BJ (cell line): ENCODE measurements around the gene FOXRED2. TPM values are rescaled to one million over a fixed set of nuclear protein-coding genes. Genes with fewer than 3 reads are reported as not detected.
"Not testable (repeated sequence)": the region's sequence is repeated elsewhere in the genome, so short reads cannot be mapped to it uniquely, and the experiment has no call there.

Experiments
- CTCF ChIA-PET: fragments of 350-600 bp; formaldehyde crosslinking; extraction: SDS; loops from one replicate; lab custom pipeline; 2021; ENCODE audit warnings: antibody characterized with exemption, inconsistent platforms; lab: Yijun Ruan, JAX
- POLR2A ChIA-PET: fragments of 300-600 bp; sonication (Branson Sonifier 250); formaldehyde crosslinking; extraction: SDS; loops from one replicate; lab custom pipeline; 2021; ENCODE audit warnings: antibody characterized with exemption; lab: Charles Lee
- DNase-seq: peaks from one replicate; pipeline ENCODE4 v3.0.0-alpha.2; 2011; ENCODE audit warnings: low read depth
- H3K27me3 ChIP-seq: 2 replicates; pipeline ENCODE4 v1.6.0; 2011; ENCODE audit warnings: low read length; ENCODE audit not compliant: control insufficient read depth, insufficient read depth
- H3K36me3 ChIP-seq: 2 replicates; pipeline ENCODE4 v1.5.1; 2011; ENCODE audit warnings: low read length; ENCODE audit not compliant: control insufficient read depth, insufficient read depth
- H3K4me3 ChIP-seq: 2 replicates; pipeline ENCODE4 v1.5.1; 2011; ENCODE audit warnings: low read depth, mild to moderate bottlenecking, control low read depth, low read length
- polyA plus RNA-seq: library from polyadenylated mRNA; depleted of rRNA; stranded (reverse); fragments of >200 nt; gene quantifications from 2 replicates; pipeline ENCODE4 v1.2.3, GENCODE V29; 2011
- TF ChIP-seq, protein P1 (sequence below): IDR thresholded peaks from 2 replicates; pipeline ENCODE4 v1.5.1; 2011; ENCODE audit warnings: low read depth, mild to moderate bottlenecking, control low read depth, inconsistent platforms, low read length, moderate library complexity; ENCODE audit not compliant: insufficient read depth

FOXRED2 gene
- polyA plus RNA-seq, 1 experiment: 3.2 TPM

DNA sequence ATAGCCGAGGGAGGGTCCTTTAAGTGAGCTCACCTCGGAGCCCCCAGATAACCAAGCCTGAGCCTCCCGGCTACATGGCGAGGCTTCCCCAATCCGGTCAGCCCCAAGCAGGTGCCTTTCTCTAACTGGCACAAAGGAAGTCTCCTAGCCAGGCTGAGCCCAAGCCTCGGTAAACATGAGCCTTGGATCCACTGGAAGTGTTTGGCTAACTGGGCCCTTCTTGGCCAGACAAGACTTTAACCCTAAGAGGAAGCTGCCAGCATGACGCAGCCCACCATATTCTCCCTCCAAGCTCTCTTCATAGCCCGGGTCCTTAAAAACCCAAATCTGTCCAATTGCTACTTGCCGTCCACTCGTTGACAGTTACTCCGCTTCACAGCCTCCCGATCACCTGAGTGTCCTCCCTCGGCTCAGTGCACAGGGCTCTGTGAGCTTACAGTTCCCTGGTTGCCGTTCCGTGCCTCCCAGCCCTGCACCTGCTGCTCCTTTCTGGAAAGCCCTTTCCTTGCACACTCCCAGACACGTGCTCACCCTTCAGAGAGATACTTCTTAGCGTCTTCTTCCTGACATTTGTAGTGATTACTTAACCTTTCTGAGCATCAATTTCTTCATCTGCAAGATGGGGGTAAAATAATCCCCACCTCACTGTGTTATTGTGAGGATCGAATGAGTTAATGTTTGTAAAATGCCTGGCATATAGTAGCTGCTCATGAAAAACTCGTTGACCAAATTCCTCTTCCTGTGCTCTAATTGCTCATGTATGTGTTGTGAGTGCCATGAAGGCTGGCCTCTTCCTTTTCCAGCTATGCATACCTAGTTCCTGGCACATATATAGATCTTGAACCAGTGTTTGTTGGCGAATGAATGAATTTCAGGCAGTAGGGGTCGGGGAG, 51.0 kb downstream of the FOXRED2 start:
- no peak for DNase-seq
- Histone ChIP-seq H3K36me3 (no peaks in the 10 kb centered on the region), H3K27me3 (no peaks in the 10 kb centered on the region), H3K4me3 (no peak overlapping the region)
- TF ChIP-seq, protein P1, sequence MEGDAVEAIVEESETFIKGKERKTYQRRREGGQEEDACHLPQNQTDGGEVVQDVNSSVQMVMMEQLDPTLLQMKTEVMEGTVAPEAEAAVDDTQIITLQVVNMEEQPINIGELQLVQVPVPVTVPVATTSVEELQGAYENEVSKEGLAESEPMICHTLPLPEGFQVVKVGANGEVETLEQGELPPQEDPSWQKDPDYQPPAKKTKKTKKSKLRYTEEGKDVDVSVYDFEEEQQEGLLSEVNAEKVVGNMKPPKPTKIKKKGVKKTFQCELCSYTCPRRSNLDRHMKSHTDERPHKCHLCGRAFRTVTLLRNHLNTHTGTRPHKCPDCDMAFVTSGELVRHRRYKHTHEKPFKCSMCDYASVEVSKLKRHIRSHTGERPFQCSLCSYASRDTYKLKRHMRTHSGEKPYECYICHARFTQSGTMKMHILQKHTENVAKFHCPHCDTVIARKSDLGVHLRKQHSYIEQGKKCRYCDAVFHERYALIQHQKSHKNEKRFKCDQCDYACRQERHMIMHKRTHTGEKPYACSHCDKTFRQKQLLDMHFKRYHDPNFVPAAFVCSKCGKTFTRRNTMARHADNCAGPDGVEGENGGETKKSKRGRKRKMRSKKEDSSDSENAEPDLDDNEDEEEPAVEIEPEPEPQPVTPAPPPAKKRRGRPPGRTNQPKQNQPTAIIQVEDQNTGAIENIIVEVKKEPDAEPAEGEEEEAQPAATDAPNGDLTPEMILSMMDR: no peak
- POLR2A ChIA-PET: no interaction called here
- CTCF ChIA-PET: interaction anchor here (2.2 to 3.4 kb wide), 2 partner anchors 11 to 15 kb away, joined by 6 to 10 read pairs; no protein-coding TSS in a partner anchor

DNA sequence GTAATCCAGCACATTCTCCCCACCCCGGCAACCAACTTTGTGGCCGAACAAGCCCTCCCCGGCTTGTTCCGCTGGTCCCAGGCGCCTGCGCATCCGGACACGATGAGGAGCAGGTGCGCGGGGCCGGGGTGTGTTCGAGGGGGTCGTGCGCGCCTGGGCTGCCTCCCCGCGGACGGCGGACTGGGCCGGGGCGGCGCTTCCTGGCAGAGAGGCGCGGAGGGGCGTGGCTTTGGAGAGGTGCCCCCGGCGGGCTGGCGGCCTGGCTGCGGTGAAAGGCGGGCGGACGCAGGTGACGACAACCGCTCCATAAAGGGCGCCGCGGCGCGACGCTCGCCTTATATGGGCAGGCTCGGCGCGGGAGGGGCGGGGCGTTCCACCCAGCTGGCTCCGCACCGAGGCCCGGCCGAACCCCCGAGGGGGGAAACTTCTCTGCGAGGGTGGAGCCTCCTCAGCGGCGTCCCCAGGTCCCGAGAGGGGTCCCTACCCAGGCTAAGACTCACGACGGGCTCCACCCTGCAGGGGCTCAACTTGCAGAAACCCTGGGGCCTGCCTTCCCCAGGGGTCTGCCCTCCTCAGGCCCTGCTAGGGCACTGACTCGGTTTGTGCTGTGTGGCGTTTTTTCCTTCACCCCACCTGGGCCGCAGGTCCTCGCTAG, 51.8 kb downstream of the FOXRED2 start:
- CTCF ChIA-PET: interaction anchor here (1.3 to 3.4 kb wide), 3 partner anchors 12 to 16 kb away, joined by 3 to 10 read pairs (median 6); no protein-coding TSS in a partner anchor
- TF ChIP-seq, protein P1: no peak
- Histone ChIP-seq H3K4me3 (peak overlapping the region; percentile 48), H3K36me3 (no peaks in the 10 kb centered on the region), H3K27me3 (no peaks in the 10 kb centered on the region)
- POLR2A ChIA-PET: no interaction called here
- DNase-seq: no peak

DNA sequence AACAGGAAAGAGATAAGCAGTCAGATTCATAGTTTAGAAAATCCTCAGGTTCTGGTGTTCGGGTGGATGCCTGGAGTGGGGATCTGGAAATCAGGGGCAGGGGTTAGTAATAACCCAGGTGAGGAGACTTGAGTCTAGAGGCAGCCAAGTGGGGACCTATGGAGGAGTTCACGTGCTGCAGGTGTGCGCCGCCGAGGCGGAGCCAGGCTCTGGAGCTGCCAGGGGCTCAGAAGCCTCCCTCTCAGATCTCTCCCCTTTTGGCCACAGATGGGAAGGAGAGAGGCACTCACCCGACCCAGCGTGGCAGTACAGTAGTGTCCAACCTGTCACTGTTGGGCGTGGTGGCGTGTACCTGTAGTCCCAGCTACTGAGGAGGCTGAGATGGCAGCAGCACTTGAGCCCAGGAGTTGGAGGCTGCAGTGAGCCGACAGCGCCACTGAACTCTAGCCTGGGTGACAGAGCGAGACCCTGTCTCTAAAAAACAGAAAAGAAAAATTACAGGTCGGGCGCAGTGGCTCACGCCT, 52.9 kb downstream of the FOXRED2 start:
- ChIA-PET CTCF (interaction anchor here (1.3 to 3.4 kb wide), 3 partner anchors 13 to 17 kb away, joined by 3 to 10 read pairs (median 6); no protein-coding TSS in a partner anchor), POLR2A (no interaction called here)
- Histone ChIP-seq H3K4me3 (no peak overlapping the region), H3K36me3 (no peaks in the 10 kb centered on the region), H3K27me3 (no peaks in the 10 kb centered on the region)
- TF ChIP-seq, protein P1: no peak
- no peak for DNase-seq

DNA sequence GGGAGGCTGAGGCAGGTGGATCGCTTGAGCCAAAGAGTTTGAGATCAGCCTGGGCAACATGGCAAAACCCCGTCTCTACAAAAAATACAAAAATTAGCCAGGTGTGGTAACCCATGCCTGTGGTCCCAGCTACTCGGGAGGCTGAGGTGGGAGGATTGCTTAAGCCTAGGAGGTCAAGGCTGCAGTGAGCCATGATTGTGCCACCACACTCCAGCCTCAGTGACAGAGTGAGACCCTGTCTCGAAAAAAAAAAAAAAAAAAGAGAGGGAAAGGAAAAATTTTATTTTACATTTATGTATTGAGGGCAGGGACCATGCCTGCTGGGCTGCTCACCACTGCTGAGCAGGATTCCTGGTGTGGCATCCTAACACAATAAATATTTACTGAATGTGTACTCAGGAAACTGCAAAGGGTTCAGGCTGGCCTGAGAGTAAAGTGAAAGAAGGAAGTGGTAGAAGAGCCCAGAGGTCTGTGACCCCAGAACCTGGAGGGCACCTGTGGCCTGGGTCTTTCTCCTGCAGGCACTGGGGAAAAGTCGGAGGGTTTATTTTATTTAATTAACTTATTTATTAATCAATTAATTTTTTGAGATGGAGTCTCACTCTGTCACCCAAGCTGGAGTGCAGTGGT, 53.7 kb downstream of the FOXRED2 start:
- DNase-seq, H3K36me3 ChIP-seq, H3K4me3 ChIP-seq, POLR2A ChIA-PET, H3K27me3 ChIP-seq: not testable (repeated sequence)
- CTCF ChIA-PET: interaction anchor here (3.4 kb wide), 1 partner anchor 17 kb away, joined by 10 read pairs; no protein-coding TSS in a partner anchor

DNA sequence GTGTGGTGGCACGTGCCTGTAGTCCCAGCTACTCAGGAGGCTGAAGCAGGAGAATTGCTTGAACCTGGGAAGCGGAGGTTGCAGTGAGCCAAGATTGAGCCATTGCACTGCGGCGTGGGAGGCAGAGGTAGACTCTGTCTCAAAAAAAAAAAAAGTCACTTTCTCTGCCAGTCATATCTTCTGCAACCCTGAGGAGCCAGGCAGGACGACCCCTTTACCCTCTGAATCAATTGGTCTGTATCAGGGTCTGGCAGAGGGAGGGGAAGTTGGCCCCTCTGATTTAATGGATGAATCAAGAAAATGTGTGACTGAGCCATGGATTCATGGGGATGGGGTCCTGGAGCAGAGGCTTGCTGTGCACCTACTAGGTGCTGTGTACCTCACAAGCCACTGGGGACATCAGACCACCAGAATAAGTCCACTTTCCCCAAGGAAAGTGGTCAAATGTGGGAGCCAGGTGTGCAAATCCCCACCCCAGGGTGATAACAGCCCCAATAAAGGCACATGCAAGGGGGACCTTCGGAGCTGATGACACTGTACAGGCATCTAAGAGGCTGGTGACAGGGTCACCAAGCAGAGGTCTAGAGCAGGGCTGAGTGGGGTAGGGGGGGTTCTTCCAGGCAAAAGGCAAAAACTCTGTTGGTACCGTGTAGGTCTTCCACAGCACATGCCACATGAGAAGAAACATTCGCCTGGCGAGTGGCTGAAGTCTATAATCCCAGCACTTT, 54.4 kb downstream of the FOXRED2 start:
- POLR2A ChIA-PET: no interaction called here
- Histone ChIP-seq H3K36me3 (no peaks in the 10 kb centered on the region), H3K27me3 (no peaks in the 10 kb centered on the region), H3K4me3 (no peak overlapping the region)
- TF ChIP-seq, protein P1: no peak
- no peak for DNase-seq
- CTCF ChIA-PET: no interaction called here

DNA sequence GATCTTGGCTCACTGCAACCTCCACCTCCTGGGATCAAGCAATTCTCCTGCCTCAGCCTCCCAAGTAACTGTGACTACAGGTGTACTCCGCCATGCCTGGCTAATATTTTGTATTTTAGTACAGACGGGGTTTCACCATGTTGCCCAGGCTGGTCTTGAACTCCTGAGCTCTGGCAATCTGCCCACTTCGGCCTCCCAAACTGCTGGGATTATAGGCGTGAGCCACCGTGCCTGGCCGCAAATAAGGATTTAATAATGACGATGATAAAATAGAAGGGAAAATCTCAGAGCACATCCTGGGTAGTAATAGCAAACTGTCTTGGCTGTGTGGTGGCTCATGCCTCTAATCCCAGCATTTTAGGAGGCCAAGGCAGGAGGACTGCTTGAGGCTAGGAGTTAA, 55.9 kb downstream of the FOXRED2 start:
- H3K27me3 ChIP-seq, CTCF ChIA-PET, POLR2A ChIA-PET, H3K36me3 ChIP-seq, DNase-seq, H3K4me3 ChIP-seq: not testable (repeated sequence)
